Omental fat pad (tissue), 4 donors: Measurements from ENCODE around the gene GOLGA8T. TPM values are rescaled to one million over a fixed set of nuclear protein-coding genes. Genes with fewer than 3 reads are reported as not detected.
"Not testable (repeated sequence)": the region's sequence is repeated elsewhere in the genome, so short reads cannot be mapped to it uniquely, and the experiment has no call there.

ENCODE experiments used
- ATAC-seq: fragments of 150-250 bp; one replicate; pipeline ENCODE4 v1.9.1; 2016; ENCODE audit warnings: mild to moderate bottlenecking, moderate library complexity; ENCODE audit not compliant: low FRiP score
- DNase-seq: peaks from one replicate; pipeline ENCODE4 v3.0.0-alpha.2; 2019; ENCODE audit warnings: low spot score
- small RNA-seq: library from RNA; depleted of rRNA; stranded (forward); fragments of <200 nt; gene quantifications from one replicate; pipeline ENCODE3, GENCODE V24; 2016
- total RNA-seq, 4 donors: library from RNA; depleted of rRNA; stranded (reverse); fragments of >200 nt; gene quantifications; one replicate each; pipeline ENCODE4 v1.1.0, GENCODE V29; 2016

GOLGA8T gene
- total RNA-seq, 4 donors from 2014 or later, result 1.2 to 2.1 TPM; not detected in 2

DNA sequence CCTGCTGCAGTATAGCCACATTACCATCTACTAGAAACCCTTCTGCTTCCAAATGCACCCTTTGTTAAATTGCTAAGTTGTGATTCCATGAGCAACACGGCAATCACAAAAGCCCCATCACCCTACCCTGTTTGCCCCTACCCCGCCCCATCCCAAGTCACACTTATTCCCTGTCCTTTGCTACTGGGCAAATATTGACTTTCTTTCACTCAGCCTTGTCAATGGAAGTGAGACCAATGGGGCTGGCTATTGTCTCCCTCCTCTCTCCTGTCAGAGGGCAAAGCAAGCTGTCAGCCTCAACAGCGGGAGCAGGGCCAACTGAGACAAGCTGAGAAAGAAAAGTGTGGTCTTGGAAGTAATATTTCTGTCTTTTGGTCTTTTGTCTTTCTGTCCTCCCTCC is 52.6 kb downstream of the GOLGA8T start:
- DNase-seq, ATAC-seq: not testable (repeated sequence)

DNA sequence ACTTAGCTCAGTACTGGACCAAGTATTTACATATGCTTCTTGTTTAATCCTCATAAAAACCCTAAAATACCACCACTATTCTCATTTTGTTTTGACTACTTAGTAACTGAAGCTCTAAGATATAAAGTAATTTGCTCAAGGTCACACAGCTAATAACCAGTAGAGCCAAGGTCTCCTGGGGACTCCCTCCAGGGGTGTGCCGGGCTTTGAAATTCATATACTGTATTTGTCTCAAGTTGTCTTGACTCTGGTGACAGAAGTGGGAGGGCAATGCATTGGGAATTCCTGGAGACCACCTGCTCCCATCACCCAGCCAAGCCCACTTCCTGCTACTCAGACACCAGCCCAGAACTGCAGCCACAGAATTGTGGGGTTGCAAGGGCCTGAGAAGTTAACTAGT is 54.9 kb downstream of the GOLGA8T start:
- DNase-seq, result not testable (repeated sequence)

DNA sequence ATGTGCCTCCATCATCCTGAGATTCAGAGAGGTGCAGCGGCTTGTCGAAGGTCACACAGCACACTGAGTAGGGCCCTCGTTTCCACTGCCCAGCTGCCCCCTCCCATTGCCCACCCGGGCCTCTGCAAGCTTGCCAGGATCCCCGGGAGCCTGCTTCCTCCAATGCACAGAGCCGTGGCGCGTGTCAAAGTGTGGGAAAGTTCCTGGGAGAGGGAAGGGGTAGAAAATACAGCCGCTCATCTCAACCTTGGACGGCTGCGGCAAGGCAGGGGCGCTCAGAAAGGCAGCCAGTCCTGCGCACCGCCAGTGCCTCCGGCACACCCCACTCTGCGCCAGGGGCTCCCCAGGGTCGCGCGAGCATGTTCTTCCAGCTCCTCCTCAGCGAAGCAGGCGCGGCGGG is 56.3 kb downstream of the GOLGA8T start:
- ATAC-seq, DNase-seq: not testable (repeated sequence)

More for the DNA sequence above, 54.9 kb downstream of the GOLGA8T start:
- not testable (repeated sequence) for ATAC-seq

DNA sequence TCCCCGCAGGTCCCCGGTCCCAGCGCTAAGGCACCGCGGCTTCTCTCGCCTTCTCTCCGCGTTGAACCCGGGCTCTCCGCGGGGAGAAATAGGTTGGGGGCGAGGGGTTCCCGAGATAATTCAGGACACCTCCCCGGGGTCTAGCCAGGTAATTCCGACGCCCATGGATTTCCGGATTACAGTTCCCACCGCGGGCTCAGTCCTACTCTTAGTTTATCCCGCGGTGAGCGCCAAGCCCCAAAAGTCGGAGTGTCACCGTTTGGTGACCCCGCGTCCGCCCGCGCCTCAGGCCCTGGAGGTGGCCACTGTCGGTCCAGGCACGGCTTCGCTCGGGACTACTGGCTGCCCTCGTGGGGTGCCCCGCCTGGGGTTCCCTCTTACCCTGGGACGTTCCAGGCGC is 56.8 kb downstream of the GOLGA8T start:
- not testable (repeated sequence) for ATAC-seq, DNase-seq

DNA sequence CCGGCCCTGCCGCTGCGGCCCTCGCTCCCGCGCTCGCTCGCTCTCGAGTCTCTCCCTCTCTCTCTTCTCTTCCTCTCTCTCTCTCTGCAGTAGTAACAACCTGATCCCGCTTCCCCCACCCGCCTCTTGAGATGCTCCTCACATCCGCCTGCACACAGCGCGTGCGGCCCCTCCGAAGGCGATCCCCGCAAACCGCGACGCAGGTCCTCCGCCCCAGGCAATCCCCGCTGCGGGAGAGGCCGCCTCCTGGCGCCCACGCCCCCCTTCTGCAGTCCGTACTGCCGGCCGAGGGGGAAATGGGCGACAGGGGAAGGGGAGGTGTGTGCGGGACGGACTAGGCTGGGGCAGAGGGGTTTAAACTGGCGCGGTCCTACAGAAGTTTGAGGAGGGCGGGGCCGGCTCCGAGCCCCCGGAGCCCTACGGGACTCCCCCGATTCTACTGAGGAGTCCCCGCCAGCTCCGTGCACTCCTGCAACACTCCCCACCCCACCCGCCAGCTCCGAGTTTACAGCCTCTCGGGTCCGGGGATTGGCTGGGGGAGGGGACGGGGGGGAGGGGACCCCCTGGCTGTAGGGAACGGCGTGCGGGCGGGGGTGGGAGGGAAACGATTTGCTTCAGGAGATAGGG is 57.4 kb downstream of the GOLGA8T start:
- peak; percentile 15 for ATAC-seq
- DNase-seq, result not testable (repeated sequence)

DNA sequence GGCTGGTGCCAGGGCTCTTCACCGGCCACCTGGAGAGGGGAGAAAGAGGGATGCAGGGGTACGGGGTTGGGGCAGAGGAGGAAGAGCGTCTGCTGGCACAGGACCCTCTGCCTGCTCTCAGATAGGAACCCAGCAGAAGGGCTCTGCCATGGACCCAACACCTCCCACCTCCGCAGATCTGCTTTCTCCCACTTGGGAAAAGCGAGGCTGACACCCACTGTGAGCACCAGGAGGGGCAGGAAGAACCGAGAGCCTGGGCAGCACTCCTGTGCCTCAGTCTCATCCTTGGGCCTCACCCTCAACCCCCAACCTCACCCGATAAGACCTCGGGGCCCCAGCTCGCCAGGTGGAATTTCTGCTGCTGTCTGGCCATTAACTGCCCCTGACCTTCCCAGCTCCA is 58.0 kb downstream of the GOLGA8T start:
- not testable (repeated sequence) for ATAC-seq, DNase-seq

Small RNA genes lying within 50 kb of the gene (small RNA-seq; reads per million reads assigned to genes)
- gene AC120045.2 (not detected), gene RF00096 (not detected), gene RN7SL469P (not detected), gene RN7SL673P (not detected)

Other genes starting within 250 kb of the GOLGA8T start
- gene GOLGA8J, start 52.1 kb upstream of the GOLGA8T start, total RNA-seq, result under 1 TPM in 2 of 4 donors, not detected in 2; 0.44 to 0.72 TPM